ENCODE data around the gene ZNF716.
A peak's percentile ranks its signal among the peaks of the same experiment; 100 is the strongest.
"Not testable (repeated sequence)": the region's sequence is repeated elsewhere in the genome, so short reads cannot be mapped to it uniquely, and the experiment has no call there.

Gene ZNF716

GRCh38 chr7:57449904-57450303 is at the start of gene ZNF716:
ZNF716 (plus strand) TSS chr7:57450177; CDS start chr7:57450289, 112 bp downstream.
- DNase-seq (ENCODE audit: low read depth): no peak

- no peak for DNase-seq (ENCODE audit: low read depth)
Observed at GRCh38 chr7:57400531-57401155, 49.3 kb upstream of the ZNF716 start.

GRCh38 chr7:57403051-57403450 is 46.9 kb upstream of the ZNF716 start:
- not testable (repeated sequence) for DNase-seq (ENCODE audit: low read depth)

DNA sequence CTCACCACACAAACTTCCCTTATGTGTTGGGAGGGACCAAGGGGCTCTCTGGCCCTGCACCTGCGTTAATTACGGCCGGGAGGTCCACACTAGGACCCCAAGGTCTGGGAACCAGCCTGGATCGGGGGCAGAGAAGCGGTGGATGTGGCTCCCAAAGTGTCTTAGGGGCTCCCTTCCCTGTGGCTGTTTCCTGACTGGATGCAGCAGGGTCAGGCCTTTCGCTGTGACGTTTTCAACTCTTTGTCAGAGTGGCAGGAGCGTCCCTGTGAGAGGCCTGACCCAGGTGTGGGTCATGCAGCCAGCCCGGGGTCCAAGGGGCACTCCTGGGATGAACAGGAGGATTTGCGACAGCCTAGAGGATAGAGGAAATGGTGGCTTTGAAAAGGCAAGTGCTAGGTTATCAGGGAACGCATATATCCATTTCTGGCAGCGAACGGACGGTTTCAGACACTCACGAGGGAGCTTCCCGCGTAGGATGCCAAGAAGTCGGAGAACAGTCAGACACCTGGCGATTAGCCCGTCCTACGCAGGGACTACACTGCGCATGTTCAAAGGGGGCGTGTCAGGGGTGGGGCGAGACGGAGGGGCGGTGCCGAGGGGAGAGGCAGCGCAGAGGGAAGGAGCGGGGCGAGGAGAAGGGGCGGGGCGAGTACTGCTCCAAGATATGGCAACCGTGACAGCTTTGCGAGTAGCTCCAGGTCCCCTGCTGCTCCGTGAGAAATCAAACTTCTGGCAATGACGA is 46.2 kb upstream of the ZNF716 start:
- DNase-seq (ENCODE audit: low read depth): peak; percentile 9

DNA sequence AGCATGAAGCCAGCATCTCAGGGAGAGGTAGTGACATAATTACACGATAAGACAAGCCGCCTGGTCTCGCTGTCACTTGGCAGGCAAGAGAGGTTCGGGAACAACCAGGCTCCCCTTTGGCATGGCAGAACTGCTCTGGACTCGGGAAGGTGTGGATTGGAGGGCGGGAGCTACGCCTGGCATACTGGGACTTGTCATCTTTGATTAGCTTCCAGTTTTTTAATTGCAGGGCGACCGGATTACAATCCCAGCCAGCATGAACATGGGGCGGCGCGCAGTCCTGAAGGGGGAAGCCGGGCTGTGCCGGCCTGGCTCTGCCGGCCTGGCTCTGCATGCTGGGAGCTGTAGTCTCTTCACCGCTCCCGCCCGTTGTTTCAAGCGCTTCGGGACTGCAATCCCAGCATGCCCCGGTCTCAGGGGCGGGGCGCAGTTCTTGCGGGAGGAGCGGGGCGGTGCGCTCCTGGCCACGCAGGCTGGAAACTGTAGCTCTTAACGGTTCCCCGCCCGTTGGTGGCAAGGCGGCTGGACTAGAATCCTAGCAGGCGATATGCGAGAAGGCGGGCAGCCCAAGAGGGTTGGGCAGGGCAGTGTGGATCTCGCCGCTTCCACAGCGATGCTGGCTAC is 45.5 kb upstream of the ZNF716 start:
- DNase-seq (ENCODE audit: low read depth): peak; percentile 21

GRCh38 chr7:57404967-57405421 is 45.0 kb upstream of the ZNF716 start:
- DNase-seq (ENCODE audit: low read depth): no peak

- no peak for DNase-seq (ENCODE audit: low read depth)
Observed at GRCh38 chr7:57407125-57407524, 42.9 kb upstream of the ZNF716 start.

DNA sequence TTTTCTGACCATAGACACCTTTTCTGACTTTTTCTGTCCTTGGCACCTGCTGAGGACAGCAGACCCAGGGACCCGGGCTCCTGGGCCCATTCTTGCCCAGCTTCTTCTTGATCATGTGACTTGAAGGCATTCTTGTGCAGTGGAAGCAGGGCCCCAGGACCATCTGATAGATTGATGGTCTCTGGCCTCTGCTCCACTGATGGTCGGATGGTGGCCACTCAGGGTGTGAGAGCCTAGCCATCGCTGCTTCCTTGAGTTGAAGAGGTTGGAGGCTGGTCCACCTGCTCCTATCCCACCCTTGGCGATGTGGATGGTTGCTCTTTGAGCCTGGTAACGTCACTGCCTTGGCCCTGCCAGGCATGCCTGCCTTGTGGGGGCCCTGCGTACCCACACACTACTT is 37.8 kb upstream of the ZNF716 start:
- no peak for DNase-seq (ENCODE audit: low read depth)

DNA sequence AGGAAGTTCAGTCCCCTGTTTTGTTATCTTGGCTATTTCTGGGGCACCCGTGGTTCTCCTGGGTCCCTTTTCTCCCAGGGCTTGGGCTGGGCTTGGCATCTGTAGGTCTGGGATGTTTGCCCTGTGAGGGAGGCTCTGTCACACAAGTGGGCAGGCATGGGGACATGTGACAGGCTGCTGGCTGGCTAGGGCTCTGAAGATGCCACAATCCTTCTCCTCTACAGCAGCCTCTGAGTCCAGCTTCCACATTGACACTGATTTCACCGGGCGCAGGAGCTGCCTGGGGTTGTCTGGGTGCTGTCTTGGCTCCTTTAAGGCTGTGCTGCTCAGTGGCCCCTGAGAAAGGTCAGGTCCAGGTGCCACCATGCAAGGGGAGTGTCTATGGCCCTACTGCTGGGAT is 37.4 kb upstream of the ZNF716 start:
- no peak for DNase-seq (ENCODE audit: low read depth)

- no peak for DNase-seq (ENCODE audit: low read depth)
Observed at GRCh38 chr7:57413529-57414398, 36.2 kb upstream of the ZNF716 start.

DNA sequence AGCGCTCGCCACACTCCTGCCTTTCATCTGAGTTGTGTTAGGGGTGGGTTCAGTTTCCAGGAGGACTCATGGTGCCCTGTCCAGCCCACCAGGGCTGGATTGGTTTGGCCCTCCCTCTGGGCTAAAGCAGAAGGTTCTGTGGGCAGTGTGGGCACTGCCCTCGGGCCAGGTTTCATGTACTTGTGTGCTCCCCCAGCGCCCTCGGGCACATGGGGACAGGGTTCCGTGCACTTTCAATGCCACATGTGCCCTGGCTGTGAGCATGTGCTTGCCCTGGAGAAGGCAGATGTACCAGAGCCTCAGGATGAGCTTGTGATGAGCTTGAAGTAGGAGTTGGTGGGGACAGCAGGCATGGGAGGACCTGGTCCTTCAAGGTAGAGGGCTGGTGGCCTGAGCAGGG is 35.6 kb upstream of the ZNF716 start:
- no peak for DNase-seq (ENCODE audit: low read depth)

DNA sequence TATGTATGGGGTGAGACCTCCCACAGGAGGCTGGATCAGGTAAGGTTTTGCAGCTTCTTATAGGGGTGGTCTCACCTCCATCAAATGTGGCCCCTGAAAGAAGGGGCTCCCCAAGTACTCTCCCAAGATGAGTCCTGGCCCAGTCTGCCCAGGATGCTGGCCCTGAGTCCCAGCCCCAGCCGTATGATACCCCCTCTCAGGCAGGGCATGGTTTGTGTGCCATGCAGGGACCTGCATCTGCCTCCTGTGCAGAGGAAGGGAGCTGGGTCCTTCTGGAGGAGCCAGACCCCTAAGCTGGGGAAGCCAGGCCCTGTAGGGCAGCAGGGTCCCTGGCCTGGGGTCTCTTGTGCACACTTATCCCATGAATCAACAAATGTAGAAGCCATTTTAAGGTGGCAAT is 35.1 kb upstream of the ZNF716 start:
- no peak for DNase-seq (ENCODE audit: low read depth)

DNA sequence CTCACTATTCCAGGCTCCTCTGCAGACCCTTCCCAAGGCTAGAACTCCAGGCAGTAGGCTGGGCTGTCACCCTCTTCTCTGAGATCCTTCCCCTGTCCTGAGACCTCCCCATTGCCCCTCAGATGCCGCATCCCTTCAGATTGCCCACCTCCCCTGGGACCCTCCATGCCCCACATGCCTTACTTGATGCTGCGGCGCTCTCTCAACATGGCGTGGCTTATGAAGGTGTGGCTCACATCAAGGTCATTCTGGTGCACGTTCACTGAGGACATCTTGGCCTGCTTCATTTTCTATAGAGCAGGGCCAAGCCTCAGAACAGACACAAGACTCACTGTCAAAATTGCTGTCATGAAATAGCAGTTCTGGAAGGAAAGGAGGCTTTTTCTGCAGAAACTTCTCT is 34.7 kb upstream of the ZNF716 start:
- DNase-seq (ENCODE audit: low read depth): no peak

DNA sequence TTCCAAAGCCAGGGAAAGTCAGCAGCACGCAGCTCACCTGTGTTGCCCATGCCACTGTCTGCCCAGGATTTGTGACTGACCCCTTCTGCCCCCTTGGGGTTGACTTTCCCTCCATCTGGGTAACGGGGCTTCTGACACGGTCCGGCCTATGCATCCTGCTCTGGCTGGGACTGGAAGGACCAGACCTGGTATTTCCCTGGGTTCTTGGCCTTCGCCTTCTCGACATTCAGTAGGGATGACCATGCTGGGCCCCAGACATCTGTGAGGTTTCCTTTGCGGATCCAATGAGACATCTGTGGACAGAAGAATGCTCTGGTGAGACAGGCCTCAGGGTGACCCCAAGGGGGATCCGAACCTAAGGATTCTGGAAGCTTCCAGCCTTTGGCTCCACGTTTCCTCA is 34.2 kb upstream of the ZNF716 start:
- no peak for DNase-seq (ENCODE audit: low read depth)

DNA sequence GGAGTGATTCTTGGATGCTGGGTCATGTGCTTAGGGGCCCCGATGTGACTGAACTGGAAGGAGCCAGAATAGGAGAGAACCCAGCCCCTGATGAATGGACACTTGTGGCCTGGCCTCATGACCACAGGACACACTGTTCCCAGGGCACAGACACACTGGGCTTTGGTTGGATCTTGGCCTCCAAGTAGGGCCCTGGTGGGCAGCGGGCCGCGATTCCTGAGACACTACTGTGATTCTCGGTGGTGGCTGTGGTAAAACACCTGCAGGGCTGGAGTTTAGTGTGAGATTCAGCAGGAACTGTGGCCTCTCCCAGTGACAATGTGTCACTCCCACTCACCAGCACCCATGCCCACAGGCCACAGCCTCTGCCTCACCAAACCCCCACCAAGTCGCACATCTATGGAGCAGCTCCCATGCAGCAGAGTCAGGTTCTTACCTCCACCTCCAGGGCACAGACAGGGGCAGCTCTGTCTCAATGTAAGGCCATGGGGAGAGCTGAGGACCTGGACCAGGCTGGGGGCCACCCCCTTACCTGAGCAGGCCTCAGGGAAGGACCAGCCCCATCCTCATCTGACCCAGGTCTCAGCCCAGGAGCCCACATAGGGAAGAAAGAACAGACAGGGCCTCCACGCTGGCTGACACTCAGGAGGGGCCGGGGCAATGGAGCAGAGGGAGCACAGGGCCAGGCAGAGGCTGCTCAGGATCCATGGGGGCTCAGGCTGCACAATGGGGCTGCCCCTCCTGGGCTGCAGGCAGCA is 33.2 kb upstream of the ZNF716 start:
- no peak for DNase-seq (ENCODE audit: low read depth)

DNA sequence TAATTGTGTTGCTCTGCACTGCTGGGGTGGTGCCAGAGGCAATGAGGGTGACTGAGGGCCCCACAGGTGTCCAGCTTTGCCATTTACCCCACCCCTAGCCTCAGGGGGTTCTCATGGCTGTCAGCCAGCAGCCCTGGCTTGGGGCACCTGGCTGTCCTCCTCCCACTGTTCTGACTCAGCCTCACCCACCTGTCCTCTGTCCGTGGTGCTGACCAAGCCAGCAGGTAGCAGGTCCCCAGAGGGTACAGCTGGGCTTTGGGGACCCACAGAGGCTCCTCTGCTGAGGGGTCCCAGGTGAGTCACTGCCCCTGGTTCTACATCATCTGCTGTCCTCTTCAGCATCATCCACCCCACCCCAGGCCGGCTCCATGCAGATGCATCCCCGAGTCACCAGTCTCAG is 32.2 kb upstream of the ZNF716 start:
- DNase-seq (ENCODE audit: low read depth): no peak

DNA sequence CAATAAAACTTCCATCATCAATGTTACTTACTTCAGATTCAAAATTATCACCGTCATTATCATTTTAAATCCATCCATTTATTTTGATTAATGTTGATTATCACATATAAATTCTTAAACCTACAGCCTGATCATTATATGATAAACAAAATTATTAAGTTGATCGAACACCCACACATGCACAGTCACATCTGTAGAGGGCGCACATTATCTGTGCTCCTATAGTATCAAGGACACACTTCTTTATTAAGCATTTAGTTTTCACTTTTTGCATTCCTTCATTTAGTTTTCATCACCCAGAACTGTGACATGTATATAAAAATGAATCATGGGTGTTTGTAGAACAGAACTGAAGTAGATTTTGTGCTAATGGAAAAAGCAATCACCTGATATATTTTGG is 26.2 kb upstream of the ZNF716 start:
- no peak for DNase-seq (ENCODE audit: low read depth)

GRCh38 chr7:57424515-57425238 is 25.3 kb upstream of the ZNF716 start:
- DNase-seq (ENCODE audit: low read depth): no peak

DNA sequence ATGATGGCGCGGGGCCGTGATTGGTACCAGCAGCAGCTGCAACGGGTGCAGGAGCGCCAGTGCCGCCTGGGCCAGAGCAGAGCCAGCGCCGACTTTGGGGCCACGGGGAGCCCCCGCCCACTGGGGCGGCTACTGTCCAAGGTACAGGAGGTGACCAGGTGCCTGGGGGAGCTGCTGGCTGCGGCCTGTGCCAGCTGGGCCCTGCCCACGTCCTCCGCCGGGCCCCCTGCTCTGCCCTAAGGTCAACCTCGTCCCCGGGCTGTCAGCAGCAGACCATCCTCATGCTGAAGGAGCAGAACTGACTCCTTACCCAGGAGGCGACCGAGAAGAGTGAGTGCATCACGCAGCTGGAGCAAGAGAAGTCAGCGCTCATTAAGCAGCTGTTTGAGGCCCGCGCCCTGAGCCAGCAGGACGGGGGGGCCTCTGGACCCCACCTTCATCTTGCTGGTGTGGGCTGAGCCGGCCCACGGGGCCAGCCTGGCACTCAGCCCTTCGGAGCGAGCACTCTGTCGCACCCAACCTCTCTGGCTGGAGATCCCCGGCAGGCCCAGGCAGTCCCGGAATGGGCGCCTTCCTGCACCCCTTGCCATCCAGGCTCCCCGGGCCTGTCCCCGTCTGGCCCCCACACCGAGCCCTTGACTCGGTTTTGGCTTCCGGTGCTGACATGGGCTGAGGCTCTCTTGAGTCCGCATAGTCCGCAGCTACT is 24.6 kb upstream of the ZNF716 start:
- DNase-seq (ENCODE audit: low read depth): no peak

DNA sequence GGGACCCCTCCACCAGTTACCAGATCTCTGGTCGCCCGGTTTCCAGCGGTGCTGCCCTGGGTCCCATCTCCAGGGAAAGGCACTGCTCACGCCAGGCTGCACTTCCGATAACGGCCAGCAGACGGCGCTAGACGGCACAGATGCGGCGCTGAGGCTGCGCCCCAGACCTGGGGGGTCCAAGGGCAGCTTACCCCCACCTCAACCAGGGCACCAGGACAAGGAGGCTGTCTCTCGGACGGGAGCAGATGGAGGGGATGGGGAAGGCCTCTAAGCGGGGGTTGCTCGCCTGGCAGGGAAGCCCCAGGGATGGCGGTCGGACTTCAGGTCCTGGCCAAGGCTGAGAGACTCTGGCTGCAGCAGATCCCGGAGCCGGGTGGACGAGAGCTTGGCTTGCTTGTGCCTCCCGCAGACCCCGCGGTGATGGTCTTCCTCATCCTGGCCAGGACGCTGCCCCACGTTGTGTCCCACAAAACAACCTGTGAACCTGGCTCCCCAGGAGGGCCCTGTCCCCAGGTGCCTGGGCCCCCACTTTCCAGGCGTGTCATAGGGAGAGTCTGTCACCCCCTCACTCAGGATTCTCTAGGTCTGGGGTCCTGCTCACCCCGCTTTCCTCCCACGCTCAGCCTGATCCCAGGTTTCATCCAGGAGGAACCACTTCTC is 23.9 kb upstream of the ZNF716 start:
- no peak for DNase-seq (ENCODE audit: low read depth)
